D721Med (cell line): Measurements from ENCODE around the gene RBFOX1.

Experiments
- DNase-seq: peaks from one replicate; pipeline ENCODE4 v3.0.0; 2011; ENCODE audit warnings: low spot score; ENCODE audit not compliant: insufficient read length
- FAIRE-seq: peaks from 2 replicates; lab custom pipeline; 2011; peaks lifted over from hg19 to GRCh38; lab: Jason Lieb, UNC
- CTCF ChIP-seq: IDR thresholded peaks from 2 replicates; pipeline ENCODE4 v1.5.1; 2012; ENCODE audit warnings: mild to moderate bottlenecking, control low read depth; ENCODE audit not compliant: insufficient read depth; ENCODE audit errors: missing control alignments

RBFOX1 gene

GRCh38 chr16:7393680-7394079 lies 61.0 kb downstream of the RBFOX1 start:
- FAIRE-seq = no peak
- no peak for DNase-seq
- no peak for TF ChIP-seq CTCF

GRCh38 chr16:7394720-7395336 lies 62.2 kb downstream of the RBFOX1 start:
- no peak for TF ChIP-seq CTCF
- DNase-seq = no peak
- no peak for FAIRE-seq

- FAIRE-seq (no peak), DNase-seq (no peak)
- TF ChIP-seq CTCF = no peak
These were observed 65.3 kb downstream of the RBFOX1 start for GRCh38 chr16:7397901-7398300.

GRCh38 chr16:7398536-7398935 lies 65.9 kb downstream of the RBFOX1 start:
- no peak for TF ChIP-seq CTCF
- FAIRE-seq (no peak), DNase-seq (no peak)

- FAIRE-seq = no peak
- TF ChIP-seq CTCF = no peak
- no peak for DNase-seq
These were observed 66.7 kb downstream of the RBFOX1 start for GRCh38 chr16:7399296-7399695.

- FAIRE-seq = no peak
- no peak for TF ChIP-seq CTCF
These were observed 67.7 kb downstream of the RBFOX1 start for GRCh38 chr16:7400117-7400890.

GRCh38 chr16:7404217-7404616 lies 71.6 kb downstream of the RBFOX1 start:
- FAIRE-seq = no peak
- no peak for TF ChIP-seq CTCF
- DNase-seq = no peak

More at GRCh38 chr16:7400117-7400890, 67.7 kb downstream of the RBFOX1 start:
- no peak for DNase-seq
